ENCODE measurements around the gene ZNF385A. TPM values are rescaled to one million over a fixed set of nuclear protein-coding genes. Genes with fewer than 3 reads are reported as not detected.
A peak's percentile ranks its signal among the peaks of the same experiment; 100 is the strongest.

Gene ZNF385A
- total and polyA plus RNA-seq, 11 donors, result 3.6 to 22.7 (median 6.1) TPM

DNA sequence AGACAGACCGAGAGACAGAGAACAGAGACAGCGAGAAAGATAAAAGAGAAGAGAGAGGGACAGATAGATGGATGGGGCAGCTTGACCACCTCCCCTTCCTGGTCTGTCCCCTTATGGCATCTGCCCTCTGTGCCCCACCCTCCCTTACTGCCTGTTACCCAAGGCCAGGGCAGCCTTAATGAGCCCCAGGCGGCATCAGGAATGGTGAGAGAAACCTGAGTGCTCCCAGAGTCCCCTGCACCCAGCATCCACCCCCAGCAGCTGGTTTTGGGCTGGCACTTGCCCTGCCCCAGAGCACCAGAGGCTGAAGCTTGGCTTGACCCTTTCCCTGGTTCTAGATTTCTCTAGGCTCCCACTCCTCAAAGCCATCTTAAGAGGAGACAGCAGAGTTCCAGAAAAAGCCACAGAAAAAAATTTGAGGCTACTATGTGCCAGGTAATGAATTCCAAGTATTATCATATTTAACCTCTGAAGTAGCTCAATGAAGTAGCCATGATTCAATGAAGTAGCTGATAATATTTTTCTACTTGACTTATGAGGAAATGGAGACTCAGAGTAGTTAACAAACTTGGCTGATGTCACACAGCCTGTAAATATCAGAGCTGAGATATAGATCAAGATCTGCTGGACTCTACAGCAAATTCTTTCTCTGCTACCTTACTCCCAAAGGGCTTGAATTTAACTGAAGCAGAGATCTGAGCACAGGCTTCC, 2.0 kb upstream of the ZNF385A start:
- H3K9me3 ChIP-seq, result no peaks in the 10 kb centered on the region
- peaks cover 0 to 50% (median 9%) of the 10 kb centered on the region in 12 donors for H3K4me1 ChIP-seq
- H3K27me3 ChIP-seq, result no peaks in the 10 kb centered on the region
- intact Hi-C loops (cut with DNase I), result no loop called here
- 88 to 91% (median 89%) methylated on average over 3 of the region's 3 CpGs for WGBS, 4 donors
- no peak for ATAC-seq
- H3K36me3 ChIP-seq, result no peaks in the 10 kb centered on the region
- TF ChIP-seq, protein P1, sequence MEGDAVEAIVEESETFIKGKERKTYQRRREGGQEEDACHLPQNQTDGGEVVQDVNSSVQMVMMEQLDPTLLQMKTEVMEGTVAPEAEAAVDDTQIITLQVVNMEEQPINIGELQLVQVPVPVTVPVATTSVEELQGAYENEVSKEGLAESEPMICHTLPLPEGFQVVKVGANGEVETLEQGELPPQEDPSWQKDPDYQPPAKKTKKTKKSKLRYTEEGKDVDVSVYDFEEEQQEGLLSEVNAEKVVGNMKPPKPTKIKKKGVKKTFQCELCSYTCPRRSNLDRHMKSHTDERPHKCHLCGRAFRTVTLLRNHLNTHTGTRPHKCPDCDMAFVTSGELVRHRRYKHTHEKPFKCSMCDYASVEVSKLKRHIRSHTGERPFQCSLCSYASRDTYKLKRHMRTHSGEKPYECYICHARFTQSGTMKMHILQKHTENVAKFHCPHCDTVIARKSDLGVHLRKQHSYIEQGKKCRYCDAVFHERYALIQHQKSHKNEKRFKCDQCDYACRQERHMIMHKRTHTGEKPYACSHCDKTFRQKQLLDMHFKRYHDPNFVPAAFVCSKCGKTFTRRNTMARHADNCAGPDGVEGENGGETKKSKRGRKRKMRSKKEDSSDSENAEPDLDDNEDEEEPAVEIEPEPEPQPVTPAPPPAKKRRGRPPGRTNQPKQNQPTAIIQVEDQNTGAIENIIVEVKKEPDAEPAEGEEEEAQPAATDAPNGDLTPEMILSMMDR (IDR thresholded peaks at IDR 0.05), result no peak
- TF ChIP-seq POLR2A (IDR thresholded peaks at IDR 0.05), result no peak
- DNase-seq, result no peak
- H3K27ac ChIP-seq, result no peak overlapping the region
- H3K4me3 ChIP-seq, result no peak overlapping the region

DNA sequence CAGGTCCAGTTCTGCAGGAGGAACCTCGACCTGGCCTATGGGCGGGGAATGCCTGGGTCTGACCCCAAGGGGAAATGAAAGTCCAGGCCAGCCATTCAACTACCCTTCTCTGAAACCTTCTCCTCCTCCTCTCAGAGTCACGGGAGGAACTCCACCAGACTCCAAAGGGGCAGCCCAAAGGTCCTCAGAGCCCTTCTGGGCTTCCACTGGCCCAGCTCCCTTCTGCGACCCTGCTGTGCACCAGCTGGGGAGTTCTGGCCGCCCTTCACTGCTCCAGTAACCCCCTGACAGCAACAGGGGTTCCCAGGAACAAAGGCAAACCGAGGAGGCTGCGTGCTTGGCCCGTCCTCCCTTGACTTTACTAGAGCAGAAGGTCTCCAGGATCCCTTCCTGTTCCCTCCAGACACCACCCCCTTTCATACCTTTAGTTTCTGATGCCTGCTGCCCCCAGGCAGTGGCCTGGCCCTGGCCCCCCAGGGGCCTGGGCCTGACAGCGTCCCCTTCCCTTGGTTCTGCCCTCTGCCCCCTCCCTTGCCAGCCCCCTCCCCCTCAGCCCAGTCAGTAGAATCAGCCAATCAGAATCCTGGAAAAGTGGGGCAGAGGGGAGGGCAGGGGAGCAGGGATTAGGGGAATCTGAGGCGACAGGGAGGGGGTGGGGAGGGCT, 850 bp upstream of the ZNF385A start:
- TF ChIP-seq, protein P1 (IDR thresholded peaks at IDR 0.05), result no peak
- TF ChIP-seq POLR2A (IDR thresholded peaks at IDR 0.05), result no peak
- DNase-seq, result peak in 1 of 5 donors; percentile 58
- Histone ChIP-seq H3K4me3 (peak overlapping the region in 7 of 12 donors; percentile 1 to 31 (median 12)), H3K36me3 (no peaks in the 10 kb centered on the region), H3K9me3 (no peaks in the 10 kb centered on the region), H3K4me1 (peaks cover 0 to 47% (median 6%) of the 10 kb centered on the region in 12 donors), H3K27ac (peak overlapping the region in 9 of 12 donors; percentile 9 to 91 (median 63)), H3K27me3 (no peaks in the 10 kb centered on the region)
- WGBS, 4 donors, result 61 to 81% (median 70%) methylated on average over 9 to 10 of the region's 10 CpGs
- peak in 3 of 4 donors; percentile 9 to 30 (median 29) for ATAC-seq
- intact Hi-C loops (cut with DNase I), result no loop called here

DNA sequence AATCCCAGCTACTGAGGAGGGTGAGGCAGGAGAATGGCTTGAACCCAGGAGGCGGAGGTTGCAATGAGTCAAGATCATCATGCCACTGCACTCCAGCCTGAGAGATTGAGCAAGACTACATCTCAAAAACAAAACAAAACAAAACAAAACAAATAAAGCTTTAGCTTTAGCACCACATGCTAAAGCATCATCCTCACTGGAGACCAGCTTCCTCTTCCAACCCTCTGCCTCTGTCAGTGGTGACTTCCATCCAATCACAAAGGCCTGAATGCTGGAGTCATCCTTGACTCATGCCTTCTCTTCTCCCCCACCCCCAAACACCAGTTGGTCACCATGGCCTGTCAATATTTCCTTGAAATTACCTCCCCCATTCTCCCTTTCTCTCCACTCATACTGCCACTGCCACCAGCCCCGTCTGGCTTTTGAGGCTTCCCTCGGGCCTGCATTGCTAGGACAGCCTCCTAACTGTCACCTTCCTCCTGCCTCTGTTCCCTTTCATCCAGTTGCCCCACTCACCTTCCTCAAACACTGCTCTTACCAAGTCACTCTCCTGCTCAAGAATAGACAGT, 1.4 kb downstream of the ZNF385A start:
- DNase-seq, result peak in 1 of 5 donors; percentile 18
- H3K27me3 ChIP-seq, result no peaks in the 10 kb centered on the region
- peaks cover 0 to 57% (median 13%) of the 10 kb centered on the region in 12 donors for H3K4me1 ChIP-seq
- peak overlapping the region in 1 of 12 donors; percentile 49 for H3K4me3 ChIP-seq
- no peaks in the 10 kb centered on the region for H3K36me3 ChIP-seq
- TF ChIP-seq POLR2A (IDR thresholded peaks at IDR 0.05), result no peak
- TF ChIP-seq, protein P1 (IDR thresholded peaks at IDR 0.05), result no peak
- ATAC-seq, result no peak
- WGBS, 4 donors, result 86 to 96% (median 92%) methylated on average over 3 of the region's 3 CpGs
- peak overlapping the region in 1 of 12 donors; percentile 91 for H3K27ac ChIP-seq
- H3K9me3 ChIP-seq, result no peaks in the 10 kb centered on the region
- intact Hi-C loops (cut with DNase I), result no loop called here

DNA sequence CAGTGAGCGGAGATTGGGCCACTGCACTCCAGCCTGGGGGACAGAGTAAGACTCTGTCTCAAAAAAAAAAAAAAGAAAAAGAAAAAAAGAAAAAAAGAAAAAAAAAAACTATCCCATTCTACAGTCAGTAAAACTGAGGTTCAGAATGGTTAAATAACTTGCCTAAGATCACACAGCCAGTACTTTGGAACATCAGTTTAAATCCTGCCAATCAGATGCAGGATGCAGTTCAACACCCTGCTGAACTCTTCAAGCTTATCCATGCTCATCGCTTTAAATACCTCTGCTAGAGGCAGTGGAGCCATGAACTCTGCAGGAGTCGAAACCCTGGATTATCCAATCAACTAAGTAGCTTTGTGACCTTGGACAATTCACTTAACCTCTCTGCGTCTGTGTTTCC, 3.4 kb downstream of the ZNF385A start:
- Histone ChIP-seq H3K27ac (no peak overlapping the region), H3K4me3 (no peak overlapping the region), H3K9me3 (no peaks in the 10 kb centered on the region), H3K4me1 (peaks cover 0 to 60% (median 18%) of the 10 kb centered on the region in 12 donors), H3K27me3 (no peaks in the 10 kb centered on the region), H3K36me3 (no peaks in the 10 kb centered on the region)
- ATAC-seq (no peak), DNase-seq (no peak)
- WGBS, 4 donors, result 88 to 93% (median 92%) methylated on average over 4 of the region's 4 CpGs
- intact Hi-C loops (cut with DNase I), result no loop called here
- TF ChIP-seq POLR2A (IDR thresholded peaks at IDR 0.05), result no peak
- TF ChIP-seq, protein P1 (IDR thresholded peaks at IDR 0.05), result no peak

Data from heart left ventricle (tissue), 16 donors.